ENCODE results near the gene SPG7. TPM values are rescaled to one million over a fixed set of nuclear protein-coding genes. Genes with fewer than 3 reads are reported as not detected.

SPG7 gene
- total RNA-seq, 1 experiment from 2014 or later: 44.6 TPM

- Histone ChIP-seq H3K4me2 (ENCODE audit: low read depth, low read length, poor library complexity, severe bottlenecking) (no peak overlapping the region), H3K4me1 (ENCODE audit: low read length) (peaks cover 33% of the 10 kb centered on the region), H3K4me3 (ENCODE audit: low read length) (no peak overlapping the region), H3K9ac (ENCODE audit: low read length) (no peak overlapping the region), H3K36me3 (ENCODE audit: insufficient read depth, low read length) (peaks cover 25% of the 10 kb centered on the region), H4K20me1 (ENCODE audit: insufficient read depth, low read depth, low read length) (0 out of 2 replicates have a peak, but pooled peaks cover 3% of the 10 kb centered on the region), H3K9me3 (ENCODE audit: low read length) (no peaks in the 10 kb centered on the region), H3K27me3 (ENCODE audit: low read length) (no peaks in the 10 kb centered on the region), H3K9me2 (replicated peaks; ENCODE audit: insufficient read depth, low read length) (no peaks in the 10 kb centered on the region), H2AFZ (ENCODE audit: low read length) (no peak overlapping the region), H3K79me2 (ENCODE audit: low read length) (peaks cover 25% of the 10 kb centered on the region), H3K27ac (ENCODE audit: low read length) (no peak overlapping the region)
- no peak for DNase-seq
These were observed 2.3 kb downstream of the SPG7 start for GRCh38 chr16:89510526-89510925.

- no peak overlapping the region for H3K9ac ChIP-seq (ENCODE audit: low read length)
- H3K27me3 ChIP-seq (ENCODE audit: low read length): no peaks in the 10 kb centered on the region
- no peak for DNase-seq
- H4K20me1 ChIP-seq (ENCODE audit: insufficient read depth, low read depth, low read length): 0 out of 2 replicates have a peak, but pooled peaks cover 3% of the 10 kb centered on the region
- H3K36me3 ChIP-seq (ENCODE audit: insufficient read depth, low read length): peaks cover 25% of the 10 kb centered on the region
- no peaks in the 10 kb centered on the region for H3K9me3 ChIP-seq (ENCODE audit: low read length)
- peaks cover 25% of the 10 kb centered on the region for H3K79me2 ChIP-seq (ENCODE audit: low read length)
- no peaks in the 10 kb centered on the region for H3K9me2 ChIP-seq (replicated peaks; ENCODE audit: insufficient read depth, low read length)
- H2AFZ ChIP-seq (ENCODE audit: low read length): no peak overlapping the region
- no peak overlapping the region for H3K4me2 ChIP-seq (ENCODE audit: low read depth, low read length, poor library complexity, severe bottlenecking)
- H3K4me1 ChIP-seq (ENCODE audit: low read length): peaks cover 24% of the 10 kb centered on the region
- H3K4me3 ChIP-seq (ENCODE audit: low read length): no peak overlapping the region
- no peak overlapping the region for H3K27ac ChIP-seq (ENCODE audit: low read length)
These were observed 3.2 kb downstream of the SPG7 start for GRCh38 chr16:89511374-89511773.

GRCh38 chr16:89512453-89512852 is 4.2 kb downstream of the SPG7 start:
- H3K4me2 ChIP-seq (ENCODE audit: low read depth, low read length, poor library complexity, severe bottlenecking): no peak overlapping the region
- H3K36me3 ChIP-seq (ENCODE audit: insufficient read depth, low read length): peaks cover 25% of the 10 kb centered on the region
- peaks cover 25% of the 10 kb centered on the region for H3K79me2 ChIP-seq (ENCODE audit: low read length)
- DNase-seq: no peak
- 0 out of 2 replicates have a peak, but pooled peaks cover 3% of the 10 kb centered on the region for H4K20me1 ChIP-seq (ENCODE audit: insufficient read depth, low read depth, low read length)
- H3K4me3 ChIP-seq (ENCODE audit: low read length): no peak overlapping the region
- no peaks in the 10 kb centered on the region for H3K9me3 ChIP-seq (ENCODE audit: low read length)
- peaks cover 16% of the 10 kb centered on the region for H3K4me1 ChIP-seq (ENCODE audit: low read length)
- H3K27me3 ChIP-seq (ENCODE audit: low read length): no peaks in the 10 kb centered on the region
- no peak overlapping the region for H3K27ac ChIP-seq (ENCODE audit: low read length)
- no peak overlapping the region for H3K9ac ChIP-seq (ENCODE audit: low read length)
- no peaks in the 10 kb centered on the region for H3K9me2 ChIP-seq (replicated peaks; ENCODE audit: insufficient read depth, low read length)
- no peak overlapping the region for H2AFZ ChIP-seq (ENCODE audit: low read length)

GRCh38 chr16:89517128-89517527 is 8.9 kb downstream of the SPG7 start:
- no peaks in the 10 kb centered on the region; the same call in none of the 2 replicates for H4K20me1 ChIP-seq (ENCODE audit: insufficient read depth, low read depth, low read length)
- H3K9me2 ChIP-seq (replicated peaks; ENCODE audit: insufficient read depth, low read length): no peaks in the 10 kb centered on the region
- 0 out of 2 replicates have a peak, but pooled peaks cover 6% of the 10 kb centered on the region for H3K79me2 ChIP-seq (ENCODE audit: low read length)
- H3K9ac ChIP-seq (ENCODE audit: low read length): no peak overlapping the region
- H3K36me3 ChIP-seq (ENCODE audit: insufficient read depth, low read length): peaks cover 19% of the 10 kb centered on the region
- H3K27ac ChIP-seq (ENCODE audit: low read length): no peak overlapping the region
- no peak overlapping the region for H3K4me3 ChIP-seq (ENCODE audit: low read length)
- H2AFZ ChIP-seq (ENCODE audit: low read length): no peak overlapping the region
- no peaks in the 10 kb centered on the region for H3K4me1 ChIP-seq (ENCODE audit: low read length)
- no peak overlapping the region for H3K4me2 ChIP-seq (ENCODE audit: low read depth, low read length, poor library complexity, severe bottlenecking)
- no peak for DNase-seq
- H3K27me3 ChIP-seq (ENCODE audit: low read length): no peaks in the 10 kb centered on the region
- no peaks in the 10 kb centered on the region for H3K9me3 ChIP-seq (ENCODE audit: low read length)

- Histone ChIP-seq H3K79me2 (ENCODE audit: low read length) (0 out of 2 replicates have a peak, but pooled peaks cover 4% of the 10 kb centered on the region), H3K4me2 (ENCODE audit: low read depth, low read length, poor library complexity, severe bottlenecking) (no peak overlapping the region), H3K27me3 (ENCODE audit: low read length) (no peaks in the 10 kb centered on the region), H3K9ac (ENCODE audit: low read length) (no peak overlapping the region), H3K36me3 (ENCODE audit: insufficient read depth, low read length) (peaks cover 9% of the 10 kb centered on the region), H3K4me3 (ENCODE audit: low read length) (no peak overlapping the region), H2AFZ (ENCODE audit: low read length) (no peak overlapping the region), H4K20me1 (ENCODE audit: insufficient read depth, low read depth, low read length) (no peaks in the 10 kb centered on the region; the same call in none of the 2 replicates), H3K9me2 (replicated peaks; ENCODE audit: insufficient read depth, low read length) (no peaks in the 10 kb centered on the region), H3K9me3 (ENCODE audit: low read length) (no peaks in the 10 kb centered on the region), H3K4me1 (ENCODE audit: low read length) (no peaks in the 10 kb centered on the region), H3K27ac (ENCODE audit: low read length) (no peak overlapping the region)
- no peak for DNase-seq
These were observed 11.7 kb downstream of the SPG7 start for GRCh38 chr16:89519881-89520280.

- Histone ChIP-seq H3K4me3 (ENCODE audit: low read length) (no peak overlapping the region), H3K9me3 (ENCODE audit: low read length) (no peaks in the 10 kb centered on the region), H3K9ac (ENCODE audit: low read length) (no peak overlapping the region), H3K9me2 (replicated peaks; ENCODE audit: insufficient read depth, low read length) (no peaks in the 10 kb centered on the region), H3K4me2 (ENCODE audit: low read depth, low read length, poor library complexity, severe bottlenecking) (no peak overlapping the region), H3K27ac (ENCODE audit: low read length) (no peak overlapping the region), H2AFZ (ENCODE audit: low read length) (no peak overlapping the region), H3K27me3 (ENCODE audit: low read length) (no peaks in the 10 kb centered on the region), H3K79me2 (ENCODE audit: low read length) (0 out of 2 replicates have a peak, but pooled peaks cover 4% of the 10 kb centered on the region), H3K4me1 (ENCODE audit: low read length) (no peaks in the 10 kb centered on the region), H4K20me1 (ENCODE audit: insufficient read depth, low read depth, low read length) (no peaks in the 10 kb centered on the region; the same call in none of the 2 replicates), H3K36me3 (ENCODE audit: insufficient read depth, low read length) (peaks cover 17% of the 10 kb centered on the region)
- no peak for DNase-seq
These were observed 14.1 kb downstream of the SPG7 start for GRCh38 chr16:89522287-89522686.

GRCh38 chr16:89523680-89524344 is 15.6 kb downstream of the SPG7 start:
- Histone ChIP-seq H4K20me1 (ENCODE audit: insufficient read depth, low read depth, low read length) (no peaks in the 10 kb centered on the region; the same call in none of the 2 replicates), H3K27me3 (ENCODE audit: low read length) (no peaks in the 10 kb centered on the region), H3K27ac (ENCODE audit: low read length) (no peak overlapping the region), H3K9me2 (replicated peaks; ENCODE audit: insufficient read depth, low read length) (no peaks in the 10 kb centered on the region), H3K4me2 (ENCODE audit: low read depth, low read length, poor library complexity, severe bottlenecking) (no peak overlapping the region), H3K79me2 (ENCODE audit: low read length) (0 out of 2 replicates have a peak, but pooled peaks cover 4% of the 10 kb centered on the region), H3K36me3 (ENCODE audit: insufficient read depth, low read length) (peaks cover 13% of the 10 kb centered on the region), H3K9ac (ENCODE audit: low read length) (no peak overlapping the region), H3K4me1 (ENCODE audit: low read length) (no peaks in the 10 kb centered on the region), H3K4me3 (ENCODE audit: low read length) (no peak overlapping the region), H3K9me3 (ENCODE audit: low read length) (no peaks in the 10 kb centered on the region), H2AFZ (ENCODE audit: low read length) (no peak overlapping the region)
- no peak for DNase-seq

GRCh38 chr16:89525146-89525913 is 17.1 kb downstream of the SPG7 start:
- Histone ChIP-seq H2AFZ (ENCODE audit: low read length) (no peak overlapping the region), H3K4me1 (ENCODE audit: low read length) (no peaks in the 10 kb centered on the region), H4K20me1 (ENCODE audit: insufficient read depth, low read depth, low read length) (no peaks in the 10 kb centered on the region; the same call in 1 of the 2 replicates), H3K36me3 (ENCODE audit: insufficient read depth, low read length) (peaks cover 17% of the 10 kb centered on the region), H3K79me2 (ENCODE audit: low read length) (no peaks in the 10 kb centered on the region), H3K27me3 (ENCODE audit: low read length) (no peaks in the 10 kb centered on the region), H3K9ac (ENCODE audit: low read length) (no peak overlapping the region), H3K4me3 (ENCODE audit: low read length) (no peak overlapping the region), H3K9me3 (ENCODE audit: low read length) (no peaks in the 10 kb centered on the region), H3K4me2 (ENCODE audit: low read depth, low read length, poor library complexity, severe bottlenecking) (no peak overlapping the region), H3K27ac (ENCODE audit: low read length) (no peak overlapping the region), H3K9me2 (replicated peaks; ENCODE audit: insufficient read depth, low read length) (no peaks in the 10 kb centered on the region)
- no peak for DNase-seq

All from Karpas-422 (cell line).